Glutamatergic neuron (in vitro differentiated cells): ENCODE data around the gene RALGAPA2. TPM values are rescaled to one million over a fixed set of nuclear protein-coding genes. Genes with fewer than 3 reads are reported as not detected.

Source experiments
- DNase-seq: peaks from one replicate; pipeline ENCODE4 v3.0.0; 2022
- H3K27ac Mint-ChIP-seq: one replicate; pipeline ENCODE4 v1.8.0; 2020; ENCODE audit warnings: mild to moderate bottlenecking, mixed read lengths, inconsistent platforms; ENCODE audit not compliant: unreplicated experiment
- H3K27me3 Mint-ChIP-seq: one replicate; pipeline ENCODE4 v1.8.0; 2020; ENCODE audit warnings: mild to moderate bottlenecking, moderate library complexity, mixed read lengths, inconsistent platforms; ENCODE audit not compliant: unreplicated experiment
- H3K36me3 Mint-ChIP-seq: one replicate; pipeline ENCODE4 v1.8.0; 2020; ENCODE audit warnings: mild to moderate bottlenecking, mixed read lengths, inconsistent platforms; ENCODE audit not compliant: unreplicated experiment
- H3K4me1 Mint-ChIP-seq: one replicate; pipeline ENCODE4 v1.8.0; 2020; ENCODE audit warnings: mild to moderate bottlenecking, low read depth, mixed read lengths, inconsistent platforms; ENCODE audit not compliant: unreplicated experiment
- H3K4me3 Mint-ChIP-seq: one replicate; pipeline ENCODE4 v1.8.0; 2020; ENCODE audit warnings: mild to moderate bottlenecking, mixed read lengths, inconsistent platforms; ENCODE audit not compliant: unreplicated experiment
- H3K9me3 Mint-ChIP-seq: one replicate; pipeline ENCODE4 v1.8.0; 2020; ENCODE audit warnings: mild to moderate bottlenecking, moderate library complexity, mixed read lengths, inconsistent platforms; ENCODE audit not compliant: unreplicated experiment
- total RNA-seq: library from RNA; stranded (reverse); fragmentation: NEBNext Ultra II Directional; extraction: Animal tissue kit (Norgen Biotek cat#: 25700); gene quantifications from one replicate; pipeline ENCODE4 v1.2.1, GENCODE V29; 2021; ENCODE audit not compliant: unreplicated experiment
- TF ChIP-seq, protein P1 (sequence below): fragments of 200-600 bp; sonication (generic); IDR thresholded peaks from one replicate; pipeline ENCODE4 v1.5.0; 2021; ENCODE audit not compliant: partially characterized antibody, unreplicated experiment

Gene RALGAPA2
- total RNA-seq, 1 donor from 2014 or later = 60.9 TPM

DNA sequence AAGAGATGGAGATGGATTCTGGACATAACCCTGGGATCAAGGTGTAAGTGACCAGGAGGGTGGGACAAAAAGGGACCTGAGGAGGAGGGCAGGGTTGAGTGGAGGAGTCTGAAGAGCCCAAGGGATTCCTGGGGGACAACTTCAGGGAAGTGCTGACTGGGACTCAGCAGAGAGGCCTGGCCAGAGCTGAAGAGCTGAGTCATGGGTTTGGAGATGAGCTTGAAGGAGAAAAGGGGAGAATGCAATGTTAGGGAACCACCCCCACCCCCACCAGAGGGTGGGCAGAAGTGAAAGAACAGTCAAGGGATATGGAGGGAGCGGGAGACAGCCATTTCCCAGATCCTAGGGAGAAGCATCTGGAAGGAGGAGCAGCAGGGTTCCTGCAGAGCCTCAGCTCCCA lies 289.3 kb downstream of the RALGAPA2 start:
- DNase-seq = no peak
- H3K9me3 Mint-ChIP-seq = peaks cover 12% of the 10 kb centered on the region
- TF ChIP-seq, protein P1, sequence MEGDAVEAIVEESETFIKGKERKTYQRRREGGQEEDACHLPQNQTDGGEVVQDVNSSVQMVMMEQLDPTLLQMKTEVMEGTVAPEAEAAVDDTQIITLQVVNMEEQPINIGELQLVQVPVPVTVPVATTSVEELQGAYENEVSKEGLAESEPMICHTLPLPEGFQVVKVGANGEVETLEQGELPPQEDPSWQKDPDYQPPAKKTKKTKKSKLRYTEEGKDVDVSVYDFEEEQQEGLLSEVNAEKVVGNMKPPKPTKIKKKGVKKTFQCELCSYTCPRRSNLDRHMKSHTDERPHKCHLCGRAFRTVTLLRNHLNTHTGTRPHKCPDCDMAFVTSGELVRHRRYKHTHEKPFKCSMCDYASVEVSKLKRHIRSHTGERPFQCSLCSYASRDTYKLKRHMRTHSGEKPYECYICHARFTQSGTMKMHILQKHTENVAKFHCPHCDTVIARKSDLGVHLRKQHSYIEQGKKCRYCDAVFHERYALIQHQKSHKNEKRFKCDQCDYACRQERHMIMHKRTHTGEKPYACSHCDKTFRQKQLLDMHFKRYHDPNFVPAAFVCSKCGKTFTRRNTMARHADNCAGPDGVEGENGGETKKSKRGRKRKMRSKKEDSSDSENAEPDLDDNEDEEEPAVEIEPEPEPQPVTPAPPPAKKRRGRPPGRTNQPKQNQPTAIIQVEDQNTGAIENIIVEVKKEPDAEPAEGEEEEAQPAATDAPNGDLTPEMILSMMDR = no peak
- peaks cover 48% of the 10 kb centered on the region for H3K4me1 Mint-ChIP-seq
- H3K4me3 Mint-ChIP-seq = no peak overlapping the region
- H3K27ac Mint-ChIP-seq = no peak overlapping the region
- peaks cover 3% of the 10 kb centered on the region for H3K27me3 Mint-ChIP-seq
- peaks cover 3% of the 10 kb centered on the region for H3K36me3 Mint-ChIP-seq

DNA sequence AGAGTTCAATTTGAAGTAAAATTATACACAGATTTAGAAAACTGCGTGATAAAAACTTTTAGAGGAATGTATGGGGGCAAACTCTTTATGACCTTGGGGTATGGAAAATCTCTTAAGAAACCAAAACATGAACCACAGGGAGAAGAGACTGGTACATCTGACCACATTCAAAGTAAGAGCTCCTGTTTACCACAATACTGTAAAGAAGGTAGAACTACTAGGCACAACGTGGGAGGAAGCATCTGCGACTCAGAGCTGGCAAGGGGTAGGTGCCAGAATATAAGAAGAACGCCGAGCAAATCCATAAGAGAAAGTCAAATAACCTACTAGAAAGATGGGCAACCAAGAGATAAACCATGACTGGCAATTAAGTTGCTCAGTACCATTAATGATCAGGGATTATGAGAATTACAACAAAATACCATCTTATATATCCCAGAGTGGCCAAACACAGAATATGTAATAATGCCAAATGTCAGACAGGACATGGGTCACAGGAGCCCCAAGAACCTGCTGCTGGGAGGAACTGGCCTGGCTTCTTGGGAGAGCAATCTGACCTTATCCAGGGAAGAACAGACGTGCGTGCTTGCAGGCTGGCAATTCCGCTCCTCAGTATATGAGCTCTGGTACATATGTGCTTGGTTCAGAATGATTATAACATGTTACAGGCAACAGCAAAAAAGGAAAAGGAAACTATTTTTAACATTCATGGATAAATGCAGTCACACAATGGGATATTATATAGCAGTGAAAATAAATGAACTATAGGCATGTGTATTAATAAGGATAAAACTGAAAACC lies 294.4 kb downstream of the RALGAPA2 start:
- Mint-ChIP-seq H3K4me3 (no peak overlapping the region), H3K27me3 (no peaks in the 10 kb centered on the region), H3K4me1 (peaks cover 36% of the 10 kb centered on the region), H3K27ac (no peak overlapping the region), H3K9me3 (peaks cover 10% of the 10 kb centered on the region), H3K36me3 (peaks cover 11% of the 10 kb centered on the region)
- no peak for DNase-seq
- TF ChIP-seq, protein P1 = no peak

DNA sequence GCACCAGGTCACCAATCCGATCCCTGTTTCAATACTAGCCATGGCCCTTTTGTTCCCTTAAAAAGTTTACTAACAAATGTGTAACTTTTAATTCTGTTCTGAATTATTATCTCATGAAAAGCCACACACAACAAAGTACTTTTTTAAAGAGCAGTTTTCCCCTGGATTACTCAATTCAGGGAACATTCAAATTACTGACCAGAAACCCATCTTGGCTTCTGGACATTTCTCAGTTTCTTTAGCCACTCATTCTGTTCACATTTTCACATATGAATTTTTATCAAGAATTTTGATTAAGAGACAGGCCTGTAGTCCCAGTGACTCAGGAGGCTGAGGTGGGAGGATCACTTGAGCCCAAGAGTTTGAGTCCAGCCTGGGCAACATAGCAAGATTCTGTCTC lies 297.1 kb downstream of the RALGAPA2 start:
- DNase-seq = no peak
- H3K4me1 Mint-ChIP-seq = peaks cover 57% of the 10 kb centered on the region
- H3K36me3 Mint-ChIP-seq = peaks cover 11% of the 10 kb centered on the region
- H3K4me3 Mint-ChIP-seq = no peak overlapping the region
- TF ChIP-seq, protein P1 = no peak
- H3K27ac Mint-ChIP-seq = peak overlapping the region; percentile 98
- H3K9me3 Mint-ChIP-seq = peaks cover 10% of the 10 kb centered on the region
- peaks cover 5% of the 10 kb centered on the region for H3K27me3 Mint-ChIP-seq

DNA sequence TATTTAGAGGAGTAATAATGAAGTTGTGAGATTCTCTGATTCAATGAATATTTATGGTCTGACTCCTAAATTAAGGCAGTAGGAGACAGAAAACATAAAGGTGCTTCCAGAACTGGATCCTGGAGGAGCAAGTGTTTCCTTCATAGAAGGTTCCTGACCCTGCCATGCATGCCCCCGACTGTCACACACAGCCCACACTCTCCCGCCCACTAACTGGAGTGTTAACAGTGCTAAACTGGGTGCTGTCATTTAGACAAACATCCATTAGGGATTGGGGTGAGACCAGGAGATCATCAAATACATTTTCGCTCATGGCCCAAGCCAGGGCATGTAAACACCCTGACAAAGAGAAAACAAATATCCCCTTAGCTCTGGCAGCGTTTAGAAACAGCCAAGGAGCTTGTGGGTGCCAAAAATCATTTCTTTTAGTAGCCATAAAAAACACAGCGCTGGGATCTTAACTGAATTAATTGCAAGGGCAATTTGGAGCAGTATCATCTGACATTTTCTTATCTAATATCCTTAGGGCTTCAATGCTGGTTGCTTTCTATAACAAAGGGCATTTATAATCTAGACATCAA lies 297.7 kb downstream of the RALGAPA2 start:
- peak overlapping the region; percentile 98 for H3K27ac Mint-ChIP-seq
- H3K36me3 Mint-ChIP-seq = peaks cover 11% of the 10 kb centered on the region
- TF ChIP-seq, protein P1 = no peak
- H3K27me3 Mint-ChIP-seq = peaks cover 5% of the 10 kb centered on the region
- H3K4me3 Mint-ChIP-seq = peak overlapping the region; percentile 22
- H3K9me3 Mint-ChIP-seq = peaks cover 7% of the 10 kb centered on the region
- H3K4me1 Mint-ChIP-seq = peaks cover 59% of the 10 kb centered on the region
- no peak for DNase-seq

DNA sequence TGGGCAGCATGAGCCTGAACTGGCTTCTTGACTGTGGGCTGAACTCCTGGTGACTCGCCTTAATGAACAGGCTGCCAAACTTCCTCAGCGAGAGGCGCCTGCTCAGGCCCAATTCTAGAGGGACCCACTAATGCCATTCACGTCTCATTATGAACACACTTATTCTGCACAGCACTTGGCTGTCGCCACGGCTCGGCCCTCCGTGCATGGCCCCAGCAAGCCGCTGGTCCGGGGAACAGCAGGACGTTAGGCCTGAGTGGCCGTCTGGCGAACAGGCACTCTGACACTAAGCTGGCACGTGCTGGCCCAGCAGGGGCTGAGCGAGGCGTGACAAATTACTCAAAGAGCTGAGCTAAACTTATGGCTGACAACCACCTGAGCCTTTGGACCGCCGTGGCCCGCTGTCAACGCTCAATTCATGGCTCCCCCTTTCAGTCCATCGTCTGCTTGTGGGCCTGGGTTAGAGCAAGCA lies 298.6 kb downstream of the RALGAPA2 start:
- Mint-ChIP-seq H3K27me3 (peaks cover 5% of the 10 kb centered on the region), H3K27ac (peak overlapping the region; percentile 98), H3K4me1 (peaks cover 64% of the 10 kb centered on the region), H3K36me3 (peaks cover 11% of the 10 kb centered on the region), H3K4me3 (peak overlapping the region; percentile 79), H3K9me3 (peaks cover 6% of the 10 kb centered on the region)
- TF ChIP-seq, protein P1 = no peak
- peak; percentile 85 for DNase-seq
